ENCODE measurements around the gene PROSER3. TPM values are rescaled to one million over a fixed set of nuclear protein-coding genes. Genes with fewer than 3 reads are reported as not detected.

PROSER3 gene
- total RNA-seq, 4 donors from 2014 or later, result 3.7 to 9.7 (median 8.6) TPM

DNA sequence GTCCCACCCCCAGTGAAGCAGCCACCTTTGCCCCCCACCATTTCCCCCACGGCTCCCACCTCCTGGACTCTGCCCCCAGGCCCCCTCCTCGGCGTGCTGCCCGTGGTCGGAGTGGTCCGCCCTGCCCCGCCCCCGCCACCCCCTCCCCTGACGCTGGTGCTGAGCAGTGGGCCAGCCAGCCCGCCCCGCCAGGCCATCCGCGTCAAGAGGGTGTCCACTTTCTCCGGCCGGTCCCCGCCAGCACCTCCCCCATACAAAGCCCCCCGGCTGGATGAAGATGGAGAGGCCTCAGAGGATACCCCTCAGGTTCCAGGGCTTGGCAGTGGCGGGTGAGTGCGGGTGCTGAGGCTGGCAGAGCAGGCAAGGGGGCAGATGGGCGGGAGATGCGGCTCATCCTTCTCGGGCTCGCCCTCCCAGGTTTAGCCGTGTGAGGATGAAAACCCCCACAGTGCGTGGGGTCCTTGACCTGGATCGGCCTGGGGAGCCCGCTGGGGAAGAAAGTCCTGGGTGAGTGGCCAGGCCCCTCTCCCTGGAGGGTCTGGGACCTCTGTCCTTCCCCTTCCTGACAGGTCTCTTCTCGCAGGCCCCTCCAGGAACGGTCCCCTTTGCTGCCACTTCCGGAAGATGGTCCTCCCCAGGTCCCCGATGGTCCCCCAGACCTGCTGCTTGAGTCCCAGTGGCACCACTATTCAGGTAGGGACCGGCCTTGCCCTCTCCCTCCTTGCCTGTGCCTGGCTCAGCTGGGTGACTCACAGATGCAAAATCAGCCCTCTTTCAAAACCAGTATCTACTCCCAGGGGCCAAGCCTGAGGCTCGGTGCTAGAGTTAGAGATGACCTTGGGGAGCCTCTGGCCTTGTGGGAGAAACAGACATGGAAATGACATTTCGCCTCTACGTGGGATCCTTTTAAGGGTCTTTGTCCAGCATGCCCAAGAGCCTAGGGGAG lies 24.5 kb upstream of the PROSER3 start:
- H3K4me3 ChIP-seq, result no peak overlapping the region
- no peaks in the 10 kb centered on the region for H3K27me3 ChIP-seq
- H3K4me1 ChIP-seq, result peaks cover 0 to 20% (median 8%) of the 10 kb centered on the region in 3 donors
- H3K27ac ChIP-seq, result no peak overlapping the region
- intact Hi-C loops (cut with DNase I), result no loop called here
- peaks cover 72 to 100% (median 75%) of the 10 kb centered on the region in 3 donors for H3K36me3 ChIP-seq
- H3K9me3 ChIP-seq, result no peaks in the 10 kb centered on the region
- 84 to 93% methylated on average over 5 to 6 of the region's 35 CpGs for WGBS, 2 donors
- DNase-seq, result no peak
- TF ChIP-seq POLR2A (IDR thresholded peaks at IDR 0.05), result no peak
- TF ChIP-seq, protein P1, sequence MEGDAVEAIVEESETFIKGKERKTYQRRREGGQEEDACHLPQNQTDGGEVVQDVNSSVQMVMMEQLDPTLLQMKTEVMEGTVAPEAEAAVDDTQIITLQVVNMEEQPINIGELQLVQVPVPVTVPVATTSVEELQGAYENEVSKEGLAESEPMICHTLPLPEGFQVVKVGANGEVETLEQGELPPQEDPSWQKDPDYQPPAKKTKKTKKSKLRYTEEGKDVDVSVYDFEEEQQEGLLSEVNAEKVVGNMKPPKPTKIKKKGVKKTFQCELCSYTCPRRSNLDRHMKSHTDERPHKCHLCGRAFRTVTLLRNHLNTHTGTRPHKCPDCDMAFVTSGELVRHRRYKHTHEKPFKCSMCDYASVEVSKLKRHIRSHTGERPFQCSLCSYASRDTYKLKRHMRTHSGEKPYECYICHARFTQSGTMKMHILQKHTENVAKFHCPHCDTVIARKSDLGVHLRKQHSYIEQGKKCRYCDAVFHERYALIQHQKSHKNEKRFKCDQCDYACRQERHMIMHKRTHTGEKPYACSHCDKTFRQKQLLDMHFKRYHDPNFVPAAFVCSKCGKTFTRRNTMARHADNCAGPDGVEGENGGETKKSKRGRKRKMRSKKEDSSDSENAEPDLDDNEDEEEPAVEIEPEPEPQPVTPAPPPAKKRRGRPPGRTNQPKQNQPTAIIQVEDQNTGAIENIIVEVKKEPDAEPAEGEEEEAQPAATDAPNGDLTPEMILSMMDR (IDR thresholded peaks at IDR 0.05), result no peak

DNA sequence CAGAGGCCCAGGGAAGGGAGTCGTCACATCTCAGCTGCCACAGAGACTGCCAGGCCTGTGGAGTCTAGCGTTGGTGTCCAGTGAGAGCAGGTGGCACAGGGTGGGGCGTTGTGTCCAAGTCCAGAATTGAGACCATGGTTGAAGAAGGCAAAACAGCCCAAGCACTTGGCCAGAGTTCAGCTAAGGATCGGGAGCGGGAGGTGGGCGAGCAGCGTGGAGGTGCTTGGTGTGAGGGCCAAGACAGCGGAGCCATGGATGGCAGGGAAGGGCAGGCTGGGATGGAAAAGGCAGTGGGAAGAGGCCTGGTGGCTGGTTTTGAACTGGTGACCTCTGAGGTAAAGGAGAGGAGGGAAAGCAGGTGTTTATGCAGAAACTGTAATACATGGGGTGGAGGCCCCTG lies 23.7 kb upstream of the PROSER3 start:
- TF ChIP-seq, protein P1 (IDR thresholded peaks at IDR 0.05), result no peak
- no peak for TF ChIP-seq POLR2A (IDR thresholded peaks at IDR 0.05)
- intact Hi-C loops (cut with DNase I), result no loop called here
- 91 to 95% methylated on average over 7 to 8 of the region's 8 CpGs for WGBS, 2 donors
- no peak overlapping the region for H3K27ac ChIP-seq
- no peak overlapping the region for H3K4me3 ChIP-seq
- no peak for DNase-seq
- peaks cover 64 to 100% (median 72%) of the 10 kb centered on the region in 3 donors for H3K36me3 ChIP-seq
- H3K9me3 ChIP-seq, result no peaks in the 10 kb centered on the region
- H3K27me3 ChIP-seq, result no peaks in the 10 kb centered on the region
- peaks cover 0 to 22% (median 8%) of the 10 kb centered on the region in 3 donors for H3K4me1 ChIP-seq

DNA sequence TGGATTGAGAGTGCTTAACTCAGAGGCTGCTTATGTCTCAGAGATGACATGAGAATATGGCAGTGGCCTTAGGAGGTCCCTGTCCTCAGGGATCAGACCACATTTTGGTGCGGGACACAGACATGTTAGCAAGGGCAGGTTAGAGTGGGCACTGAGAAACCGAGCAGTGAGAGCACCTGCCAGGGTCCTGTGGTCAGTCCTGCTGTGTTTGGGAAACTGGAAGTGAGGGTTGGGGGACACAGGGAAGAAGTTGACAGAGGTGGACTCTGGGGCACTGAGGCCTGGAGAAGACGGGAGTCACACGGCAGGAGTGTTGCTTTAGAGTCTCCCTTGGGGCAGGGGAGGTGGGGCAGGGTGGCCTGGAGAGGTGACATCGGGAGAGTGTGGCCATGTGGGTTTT lies 23.1 kb upstream of the PROSER3 start:
- no peak for TF ChIP-seq POLR2A (IDR thresholded peaks at IDR 0.05)
- TF ChIP-seq, protein P1 (IDR thresholded peaks at IDR 0.05), result no peak
- H3K4me3 ChIP-seq, result no peak overlapping the region
- H3K9me3 ChIP-seq, result no peaks in the 10 kb centered on the region
- DNase-seq, result no peak
- 92 to 100% methylated on average over 2 to 4 of the region's 5 CpGs for WGBS, 2 donors
- peaks cover 6 to 28% (median 12%) of the 10 kb centered on the region in 3 donors for H3K4me1 ChIP-seq
- H3K36me3 ChIP-seq, result peaks cover 58 to 94% (median 66%) of the 10 kb centered on the region in 3 donors
- no peak overlapping the region for H3K27ac ChIP-seq
- intact Hi-C loops (cut with DNase I), result no loop called here
- H3K27me3 ChIP-seq, result no peaks in the 10 kb centered on the region

DNA sequence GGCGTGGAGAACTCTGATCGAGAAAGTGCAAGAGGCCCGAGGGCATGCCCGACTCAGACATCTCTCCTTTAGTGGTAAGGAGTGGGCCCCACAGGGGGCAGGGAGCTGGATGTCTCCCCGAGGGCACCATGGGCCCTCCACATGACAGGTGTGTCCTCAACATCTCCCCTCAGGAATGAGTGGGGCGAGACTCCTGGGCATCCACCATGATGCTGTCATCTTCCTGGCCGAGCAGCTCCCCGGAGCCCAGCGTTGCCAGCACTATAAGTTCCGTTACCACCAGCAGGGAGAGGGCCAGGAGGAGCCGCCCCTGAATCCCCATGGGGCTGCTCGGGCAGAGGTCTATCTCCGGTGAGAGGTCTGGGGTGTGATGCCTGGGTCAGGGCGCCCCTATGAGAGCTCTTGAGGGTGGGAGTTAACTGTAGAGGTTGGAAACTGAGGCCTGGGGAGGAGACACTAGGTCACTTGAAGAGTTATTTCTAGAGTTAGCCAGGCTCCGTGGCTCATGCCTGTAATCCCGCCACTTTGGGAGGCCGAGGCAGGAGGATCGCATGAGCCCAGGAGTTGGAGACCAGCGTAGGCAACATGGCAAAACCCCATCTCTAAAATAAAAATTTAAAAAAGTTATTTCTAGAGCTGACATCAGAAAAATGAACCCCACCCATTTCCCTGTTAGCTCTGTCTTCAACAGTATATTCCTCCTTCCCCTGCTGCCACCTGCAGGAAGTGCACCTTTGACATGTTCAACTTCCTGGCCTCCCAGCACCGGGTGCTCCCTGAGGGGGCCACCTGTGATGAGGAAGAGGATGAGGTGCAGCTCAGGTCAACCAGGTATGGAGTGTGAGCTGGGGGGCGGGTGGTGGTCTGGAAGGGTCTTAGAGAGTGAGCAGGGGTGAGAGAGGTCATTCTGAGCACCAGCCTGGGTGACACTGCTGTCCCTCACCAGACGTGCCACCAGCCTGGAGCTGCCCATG lies 20.8 kb upstream of the PROSER3 start:
- no peak for DNase-seq
- H3K27me3 ChIP-seq, result no peaks in the 10 kb centered on the region
- intact Hi-C loops (cut with DNase I), result no loop called here
- 79 to 88% methylated on average over 7 to 14 of the region's 22 CpGs for WGBS, 2 donors
- H3K27ac ChIP-seq, result no peak overlapping the region
- peaks cover 36 to 73% (median 48%) of the 10 kb centered on the region in 3 donors for H3K36me3 ChIP-seq
- no peaks in the 10 kb centered on the region for H3K9me3 ChIP-seq
- peaks cover 13 to 30% (median 15%) of the 10 kb centered on the region in 3 donors for H3K4me1 ChIP-seq
- TF ChIP-seq, protein P1 (IDR thresholded peaks at IDR 0.05), result peak in 2 of 6 experiments; percentile 11 to 41
- no peak for TF ChIP-seq POLR2A (IDR thresholded peaks at IDR 0.05)
- no peak overlapping the region for H3K4me3 ChIP-seq
